ENCODE results near the gene PRKCE. TPM values are rescaled to one million over a fixed set of nuclear protein-coding genes. Genes with fewer than 3 reads are reported as not detected.
"Not testable (repeated sequence)": the region's sequence is repeated elsewhere in the genome, so short reads cannot be mapped to it uniquely, and the experiment has no call there.

Gene PRKCE
- total RNA-seq, 1 experiment from 2014 or later: 17.7 TPM

DNA sequence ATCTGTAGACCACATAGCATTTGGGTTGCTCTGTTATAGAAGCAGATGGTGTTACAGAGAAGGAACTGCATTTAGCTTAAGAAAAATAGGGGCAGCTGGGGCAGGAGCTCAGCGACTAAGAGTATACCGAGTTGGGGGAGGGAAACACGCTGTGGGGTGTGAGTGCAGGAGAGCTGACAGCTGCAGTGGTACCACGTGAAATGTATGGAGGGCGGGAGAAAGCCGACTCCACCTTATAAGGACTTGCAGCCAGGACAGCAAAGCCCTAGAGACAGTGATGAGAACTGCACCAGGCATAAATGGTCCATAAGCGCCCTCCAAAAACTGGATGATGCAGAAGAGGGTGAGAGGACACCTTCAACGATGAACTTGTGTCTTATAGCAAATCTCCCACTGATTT is 237.6 kb downstream of the PRKCE start:
- no peaks in the 10 kb centered on the region for H3K4me1 Mint-ChIP-seq (ENCODE audit: low read depth, unreplicated experiment)
- DNase-seq: no peak
- no peaks in the 10 kb centered on the region for H3K9me3 Mint-ChIP-seq (ENCODE audit: low read depth, unreplicated experiment)
- CTCF ChIA-PET: no interaction called here
- TF ChIP-seq, protein P1, sequence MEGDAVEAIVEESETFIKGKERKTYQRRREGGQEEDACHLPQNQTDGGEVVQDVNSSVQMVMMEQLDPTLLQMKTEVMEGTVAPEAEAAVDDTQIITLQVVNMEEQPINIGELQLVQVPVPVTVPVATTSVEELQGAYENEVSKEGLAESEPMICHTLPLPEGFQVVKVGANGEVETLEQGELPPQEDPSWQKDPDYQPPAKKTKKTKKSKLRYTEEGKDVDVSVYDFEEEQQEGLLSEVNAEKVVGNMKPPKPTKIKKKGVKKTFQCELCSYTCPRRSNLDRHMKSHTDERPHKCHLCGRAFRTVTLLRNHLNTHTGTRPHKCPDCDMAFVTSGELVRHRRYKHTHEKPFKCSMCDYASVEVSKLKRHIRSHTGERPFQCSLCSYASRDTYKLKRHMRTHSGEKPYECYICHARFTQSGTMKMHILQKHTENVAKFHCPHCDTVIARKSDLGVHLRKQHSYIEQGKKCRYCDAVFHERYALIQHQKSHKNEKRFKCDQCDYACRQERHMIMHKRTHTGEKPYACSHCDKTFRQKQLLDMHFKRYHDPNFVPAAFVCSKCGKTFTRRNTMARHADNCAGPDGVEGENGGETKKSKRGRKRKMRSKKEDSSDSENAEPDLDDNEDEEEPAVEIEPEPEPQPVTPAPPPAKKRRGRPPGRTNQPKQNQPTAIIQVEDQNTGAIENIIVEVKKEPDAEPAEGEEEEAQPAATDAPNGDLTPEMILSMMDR (IDR thresholded peaks at IDR 0.05; ENCODE audit: unreplicated experiment): no peak
- no peaks in the 10 kb centered on the region for H3K36me3 Mint-ChIP-seq (ENCODE audit: insufficient read depth, unreplicated experiment)
- H3K27me3 Mint-ChIP-seq (ENCODE audit: unreplicated experiment): no peaks in the 10 kb centered on the region
- intact Hi-C loops (cut with micrococcal nuclease; ENCODE audit: unreplicated experiment): no loop called here
- no peak overlapping the region for H3K27ac Mint-ChIP-seq (ENCODE audit: unreplicated experiment)
- H3K4me3 Mint-ChIP-seq (ENCODE audit: low read depth, unreplicated experiment): no peak overlapping the region
- BruUV-seq (replicated peaks): no TSS peak

DNA sequence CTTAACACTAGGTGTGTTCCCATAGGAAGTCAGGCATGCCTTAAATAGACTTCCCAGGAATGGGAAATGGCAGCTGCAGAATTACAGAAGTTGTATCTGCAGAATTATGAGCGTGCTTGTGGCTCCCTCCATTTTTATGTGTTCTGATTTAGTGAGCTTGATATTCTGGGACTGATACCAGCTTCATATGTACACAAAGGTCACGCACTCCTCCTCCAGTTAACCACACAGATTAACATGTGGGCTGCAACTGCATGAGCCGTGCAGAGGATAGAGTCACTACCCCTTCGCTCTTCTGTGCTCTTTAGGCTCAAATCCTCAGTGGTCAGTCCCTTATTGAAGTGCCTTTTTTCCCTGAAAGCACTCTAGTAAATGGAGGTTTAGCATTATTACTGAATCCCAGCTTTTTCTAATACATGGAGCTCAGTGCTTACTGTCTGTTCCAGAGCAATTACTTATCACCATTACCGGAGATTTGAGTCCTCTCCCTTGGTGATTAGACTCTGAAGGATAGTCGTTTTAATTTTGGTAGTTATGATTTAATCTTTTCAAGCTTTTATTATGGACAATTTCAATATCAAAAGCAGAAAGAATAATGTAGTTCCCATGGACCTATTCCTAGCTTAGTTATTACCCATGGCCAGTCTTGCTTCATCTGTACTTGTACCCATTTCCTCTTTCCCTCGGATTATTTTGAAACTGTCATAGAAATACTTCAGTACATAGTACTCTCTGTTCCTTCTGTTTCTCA is 238.3 kb downstream of the PRKCE start:
- no peaks in the 10 kb centered on the region for H3K4me1 Mint-ChIP-seq (ENCODE audit: low read depth, unreplicated experiment)
- TF ChIP-seq, protein P1 (IDR thresholded peaks at IDR 0.05; ENCODE audit: unreplicated experiment): no peak
- no peak overlapping the region for H3K27ac Mint-ChIP-seq (ENCODE audit: unreplicated experiment)
- intact Hi-C loops (cut with micrococcal nuclease; ENCODE audit: unreplicated experiment): no loop called here
- CTCF ChIA-PET: interaction anchor here (0.6 kb wide), 1 partner anchor 381 kb away, joined by 3 read pairs; no protein-coding TSS in a partner anchor
- no peak overlapping the region for H3K4me3 Mint-ChIP-seq (ENCODE audit: low read depth, unreplicated experiment)
- BruUV-seq (replicated peaks): no TSS peak
- H3K9me3 Mint-ChIP-seq (ENCODE audit: low read depth, unreplicated experiment): no peaks in the 10 kb centered on the region
- no peaks in the 10 kb centered on the region for H3K27me3 Mint-ChIP-seq (ENCODE audit: unreplicated experiment)
- DNase-seq: no peak
- no peaks in the 10 kb centered on the region for H3K36me3 Mint-ChIP-seq (ENCODE audit: insufficient read depth, unreplicated experiment)

DNA sequence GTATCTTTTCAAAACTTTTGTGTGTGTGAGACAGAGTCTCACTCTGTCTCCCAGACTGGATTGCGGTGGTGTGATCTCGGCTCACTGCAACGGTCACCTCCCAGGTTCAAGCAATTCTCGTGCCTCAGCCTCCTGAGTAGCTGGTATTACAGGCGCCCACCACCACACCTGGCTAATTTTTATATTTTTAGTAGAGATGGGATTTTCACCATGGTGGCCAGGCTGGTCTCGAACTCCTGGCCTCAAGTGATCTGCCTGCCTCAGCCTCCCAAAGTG is 238.8 kb downstream of the PRKCE start:
- BruUV-seq (replicated peaks); DNase-seq; H3K4me3 Mint-ChIP-seq (ENCODE audit: low read depth, unreplicated experiment); H3K27ac Mint-ChIP-seq (ENCODE audit: unreplicated experiment); H3K27me3 Mint-ChIP-seq (ENCODE audit: unreplicated experiment); H3K9me3 Mint-ChIP-seq (ENCODE audit: low read depth, unreplicated experiment); H3K36me3 Mint-ChIP-seq (ENCODE audit: insufficient read depth, unreplicated experiment); intact Hi-C loops (cut with micrococcal nuclease; ENCODE audit: unreplicated experiment); H3K4me1 Mint-ChIP-seq (ENCODE audit: low read depth, unreplicated experiment): not testable (repeated sequence)
- CTCF ChIA-PET: interaction anchor here (0.6 kb wide), 1 partner anchor 381 kb away, joined by 3 read pairs; no protein-coding TSS in a partner anchor

DNA sequence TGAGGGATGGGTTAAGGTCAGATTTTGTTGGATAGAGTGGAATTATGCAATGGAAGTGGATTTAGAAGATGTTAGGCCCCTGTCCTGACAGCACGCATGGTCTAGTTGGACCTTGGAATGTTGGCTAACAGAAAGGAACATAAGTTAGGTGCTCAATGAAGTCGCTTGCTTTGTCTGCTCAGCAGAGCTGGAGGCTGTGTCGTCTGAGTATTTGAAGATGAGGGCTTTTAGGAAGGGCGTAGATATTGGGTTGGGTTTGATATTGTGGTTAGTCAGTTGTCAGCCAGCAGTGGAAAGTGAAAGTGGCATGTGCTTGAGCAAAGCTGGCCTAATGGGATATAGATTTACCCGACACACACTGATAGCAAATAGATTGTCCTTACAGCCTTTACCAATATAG is 239.3 kb downstream of the PRKCE start:
- BruUV-seq (replicated peaks): no TSS peak
- Mint-ChIP-seq H3K36me3 (ENCODE audit: insufficient read depth, unreplicated experiment) (no peaks in the 10 kb centered on the region), H3K4me1 (ENCODE audit: low read depth, unreplicated experiment) (no peaks in the 10 kb centered on the region), H3K27me3 (ENCODE audit: unreplicated experiment) (no peaks in the 10 kb centered on the region), H3K4me3 (ENCODE audit: low read depth, unreplicated experiment) (no peak overlapping the region), H3K9me3 (ENCODE audit: low read depth, unreplicated experiment) (no peaks in the 10 kb centered on the region), H3K27ac (ENCODE audit: unreplicated experiment) (no peak overlapping the region)
- DNase-seq: no peak
- CTCF ChIA-PET: interaction anchor here (0.6 kb wide), 1 partner anchor 382 kb away, joined by 3 read pairs; no protein-coding TSS in a partner anchor
- TF ChIP-seq, protein P1 (IDR thresholded peaks at IDR 0.05; ENCODE audit: unreplicated experiment): no peak
- intact Hi-C loops (cut with micrococcal nuclease; ENCODE audit: unreplicated experiment): no loop called here

DNA sequence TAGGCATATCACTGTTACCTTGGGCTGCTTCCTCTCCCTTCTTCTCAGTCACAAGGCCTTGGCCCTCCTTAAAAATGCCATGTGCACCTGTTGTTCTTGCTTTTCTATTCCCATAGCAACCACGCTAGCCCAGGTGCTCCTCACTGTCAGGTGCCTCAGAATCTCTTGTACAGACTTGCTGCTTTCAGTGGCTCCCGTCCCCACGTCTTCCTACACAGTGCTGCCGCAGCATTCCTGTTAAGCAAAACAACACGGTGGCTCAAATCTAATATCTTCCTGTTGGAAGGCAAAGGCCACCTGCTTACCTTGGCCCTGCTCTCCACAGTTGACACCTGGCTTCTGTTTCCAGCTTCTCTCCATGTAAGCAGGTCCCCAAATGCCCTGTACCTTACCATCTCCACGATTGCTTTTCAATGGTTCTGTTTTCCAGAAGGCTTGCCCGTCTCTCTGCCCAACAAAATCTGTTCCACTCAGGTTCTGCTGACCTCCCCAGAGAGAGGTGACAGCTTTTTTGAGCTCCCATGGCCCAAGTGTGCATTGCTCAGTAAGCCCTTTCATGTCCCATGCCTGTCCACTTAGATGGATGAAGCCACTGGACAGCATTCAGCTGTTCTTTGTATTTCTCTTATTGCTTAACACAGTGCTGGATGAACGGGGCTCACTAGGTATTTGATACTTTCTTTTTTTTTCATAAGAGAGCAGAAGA is 240.4 kb downstream of the PRKCE start:
- Mint-ChIP-seq H3K36me3 (ENCODE audit: insufficient read depth, unreplicated experiment) (no peaks in the 10 kb centered on the region), H3K27me3 (ENCODE audit: unreplicated experiment) (no peaks in the 10 kb centered on the region), H3K4me1 (ENCODE audit: low read depth, unreplicated experiment) (no peaks in the 10 kb centered on the region), H3K4me3 (ENCODE audit: low read depth, unreplicated experiment) (no peak overlapping the region), H3K27ac (ENCODE audit: unreplicated experiment) (no peak overlapping the region), H3K9me3 (ENCODE audit: low read depth, unreplicated experiment) (no peaks in the 10 kb centered on the region)
- intact Hi-C loops (cut with micrococcal nuclease; ENCODE audit: unreplicated experiment): no loop called here
- no peak for DNase-seq
- CTCF ChIA-PET: no interaction called here
- no TSS peak for BruUV-seq (replicated peaks)
- TF ChIP-seq, protein P1 (IDR thresholded peaks at IDR 0.05; ENCODE audit: unreplicated experiment): no peak

Measured in Calu3 (cell line).